Suppressor macrophage (primary cell): ENCODE measurements around the gene ASIC3.

Source experiments
- DNase-seq, 4 experiments: peaks; one replicate each; pipeline ENCODE4 v3.0.0-alpha.2; 2020 to 2022

The ASIC3 gene

GRCh38 chr7:151057989-151058780, 9.9 kb downstream of the ASIC3 start:
- DNase-seq: peak; percentile 98 to 99 (median 99)

GRCh38 chr7:151058781-151059366, 10.5 kb downstream of the ASIC3 start:
- peak; percentile 28 to 38 (median 33) for DNase-seq

- DNase-seq: peak; percentile 67 to 92 (median 81)
These were observed 11.2 kb downstream of the ASIC3 start, which contains the start of gene SLC4A2 for GRCh38 chr7:151059367-151060112. Gene SLC4A2 (plus strand): TSS chr7:151059589. CDS start chr7:151061988, 2,399 bp downstream.

- DNase-seq: peak in 1 of 4 experiments; percentile 18
These were observed 11.7 kb downstream of the ASIC3 start for GRCh38 chr7:151060113-151060415.

- DNase-seq: peak in 3 of 4 experiments; percentile 19 to 37 (median 35)
These were observed 12.3 kb downstream of the ASIC3 start for GRCh38 chr7:151060416-151061212.

GRCh38 chr7:151061213-151062110, 13.1 kb downstream of the ASIC3 start:
- DNase-seq: no peak

- no peak for DNase-seq
These were observed 13.7 kb downstream of the ASIC3 start for GRCh38 chr7:151062111-151062398.

GRCh38 chr7:151062399-151063211, 14.3 kb downstream of the ASIC3 start:
- no peak for DNase-seq

- no peak for DNase-seq
These were observed 14.9 kb downstream of the ASIC3 start for GRCh38 chr7:151063212-151063561.

GRCh38 chr7:151064454-151064853, 16.1 kb downstream of the ASIC3 start:
- no peak for DNase-seq

- DNase-seq: no peak
These were observed 16.7 kb downstream of the ASIC3 start for GRCh38 chr7:151064993-151065392.

GRCh38 chr7:151065516-151065915, 17.2 kb downstream of the ASIC3 start:
- DNase-seq: no peak

GRCh38 chr7:151066273-151066974, 18.1 kb downstream of the ASIC3 start:
- DNase-seq: no peak

GRCh38 chr7:151068069-151068773, 19.9 kb downstream of the ASIC3 start:
- no peak for DNase-seq

- no peak for DNase-seq
These were observed 21.7 kb downstream of the ASIC3 start for GRCh38 chr7:151069841-151070573.

- no peak for DNase-seq
These were observed 22.2 kb downstream of the ASIC3 start for GRCh38 chr7:151070574-151070960.

- no peak for DNase-seq
These were observed 22.9 kb downstream of the ASIC3 start for GRCh38 chr7:151071032-151071866.

GRCh38 chr7:151073990-151074389, 25.7 kb downstream of the ASIC3 start:
- no peak for DNase-seq
